IPS-18c (cell line): Measurements from ENCODE around the gene C5orf15.

Experiments used
- H3K4me3 ChIP-seq: 2 replicates; pipeline ENCODE4 v1.7.0; 2013; ENCODE audit warnings: low read depth, mild to moderate bottlenecking, low read length, moderate library complexity; ENCODE audit not compliant: insufficient read depth
- H3K9me3 ChIP-seq: one replicate; pipeline ENCODE4 v1.6.1; 2013; ENCODE audit warnings: mild to moderate bottlenecking, low read length, moderate library complexity; ENCODE audit not compliant: control insufficient read depth, insufficient read depth

C5orf15 gene

DNA sequence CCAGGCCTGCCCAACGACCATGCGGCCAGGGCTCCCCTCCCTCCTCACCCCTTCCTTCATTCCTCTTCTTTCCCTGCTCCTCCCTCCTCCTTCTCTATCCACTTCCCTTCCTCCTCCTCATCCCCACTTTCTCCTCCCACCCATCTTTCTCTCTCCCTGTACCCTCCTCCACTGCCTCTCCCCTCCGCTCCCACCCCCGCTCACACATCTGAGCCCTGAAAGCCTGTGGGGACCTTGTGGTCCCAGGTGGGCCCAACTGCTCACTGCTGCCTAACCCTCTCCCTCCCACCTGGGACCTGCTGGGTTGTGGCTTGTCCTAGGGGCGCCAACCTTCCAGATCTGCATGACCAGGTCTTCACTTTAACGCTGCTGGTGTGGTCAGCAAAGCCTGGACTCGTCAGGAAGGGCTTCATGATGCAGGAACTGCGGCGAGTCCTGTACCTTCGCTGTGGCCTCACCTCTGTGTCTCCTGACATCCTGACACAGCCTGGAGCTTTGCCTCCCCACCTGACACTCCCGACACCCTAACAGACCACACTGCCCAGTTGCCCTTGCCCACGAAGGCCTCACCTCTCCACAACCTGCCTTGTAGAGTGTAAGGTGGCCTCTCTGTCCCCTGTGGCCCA, 34.6 kb downstream of the C5orf15 start:
- peaks cover 3% of the 10 kb centered on the region for H3K9me3 ChIP-seq
- no peak overlapping the region for H3K4me3 ChIP-seq

DNA sequence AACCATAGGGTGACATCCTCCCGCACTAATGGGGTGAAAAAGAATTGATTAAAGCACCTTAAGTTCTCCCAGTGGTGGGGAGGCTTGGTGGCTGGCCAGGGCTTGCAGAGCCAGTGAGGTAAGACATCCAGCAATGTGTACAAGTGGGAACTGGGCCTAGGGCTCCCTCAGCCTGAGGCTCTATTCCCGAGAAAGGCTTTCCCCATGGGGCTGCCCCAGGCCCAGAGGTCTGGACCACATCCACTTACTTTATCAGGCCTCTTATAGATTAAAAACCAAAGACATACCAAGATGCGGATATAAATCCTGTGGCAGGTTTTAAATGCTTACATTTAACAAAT, 35.3 kb downstream of the C5orf15 start:
- H3K4me3 ChIP-seq: no peak overlapping the region
- peaks cover 3% of the 10 kb centered on the region for H3K9me3 ChIP-seq

DNA sequence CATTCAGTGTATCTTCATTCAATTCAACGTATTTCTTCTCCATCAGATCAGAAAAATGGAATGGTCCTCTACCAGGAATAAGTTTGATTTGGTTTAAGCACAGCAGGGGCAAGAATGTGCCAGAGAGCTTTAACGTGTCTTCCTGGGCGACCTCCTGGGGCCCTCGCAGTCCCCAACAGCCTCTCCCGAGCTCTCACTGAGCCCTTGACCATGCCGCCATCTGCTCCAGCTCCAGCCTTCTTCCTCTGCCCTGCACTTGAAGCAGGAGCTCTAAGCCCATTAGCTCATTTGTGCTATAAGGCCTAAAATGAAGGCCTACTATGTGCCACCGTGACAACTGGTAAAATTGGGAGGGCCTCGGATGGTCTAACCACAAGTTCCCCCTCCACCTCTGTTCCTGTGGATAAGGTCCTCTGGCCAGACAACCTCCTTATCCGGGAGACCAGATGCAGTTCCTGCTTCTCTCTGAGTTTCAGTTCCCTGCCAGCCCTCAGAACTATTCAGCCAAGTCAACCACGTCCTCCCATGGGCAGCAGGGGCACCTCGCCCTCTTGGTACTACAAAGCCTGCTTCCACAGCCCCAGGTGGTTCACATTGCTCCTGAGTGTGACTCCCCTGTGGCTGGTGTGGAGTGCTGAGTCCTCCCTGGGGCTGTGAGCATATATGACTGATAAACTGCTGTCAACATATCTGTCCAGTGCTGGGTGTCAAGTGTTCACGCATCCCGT, 35.8 kb downstream of the C5orf15 start:
- no peak overlapping the region for H3K4me3 ChIP-seq
- peaks cover 3% of the 10 kb centered on the region for H3K9me3 ChIP-seq

DNA sequence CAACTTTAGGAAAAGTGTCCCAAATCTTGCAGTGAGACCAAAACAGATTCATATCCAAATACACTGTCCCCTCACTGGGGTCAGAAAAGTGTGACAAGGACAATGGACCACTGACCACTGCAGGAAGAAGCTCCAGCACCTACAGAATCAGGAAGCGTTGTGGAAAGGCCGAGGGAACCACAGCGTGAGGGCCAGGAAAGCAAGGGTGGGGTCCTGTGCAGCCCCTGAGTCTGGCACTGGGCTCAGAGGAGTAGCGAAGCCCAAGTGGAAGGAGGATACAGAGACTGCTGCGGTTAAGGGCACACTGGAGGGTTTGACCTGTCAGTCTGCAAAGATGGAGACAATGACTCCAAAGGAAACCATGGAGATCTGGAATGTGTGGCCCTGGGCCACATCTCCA, 36.9 kb downstream of the C5orf15 start:
- Histone ChIP-seq H3K4me3 (no peak overlapping the region), H3K9me3 (peaks cover 3% of the 10 kb centered on the region)

DNA sequence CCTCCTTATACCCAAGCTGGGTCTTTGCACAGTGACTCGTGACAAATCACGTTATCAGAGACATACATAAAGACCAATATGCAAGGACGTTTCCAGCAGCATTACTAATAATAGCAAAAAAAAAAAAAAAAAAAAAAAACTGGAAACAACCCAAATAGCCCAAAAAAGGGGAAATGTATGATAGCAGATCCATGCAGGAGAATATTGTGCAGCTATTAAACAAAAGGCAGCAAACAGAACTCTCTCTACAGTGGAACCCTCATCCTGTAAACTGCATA, 37.7 kb downstream of the C5orf15 start:
- Histone ChIP-seq H3K9me3 (no peaks in the 10 kb centered on the region), H3K4me3 (no peak overlapping the region)

DNA sequence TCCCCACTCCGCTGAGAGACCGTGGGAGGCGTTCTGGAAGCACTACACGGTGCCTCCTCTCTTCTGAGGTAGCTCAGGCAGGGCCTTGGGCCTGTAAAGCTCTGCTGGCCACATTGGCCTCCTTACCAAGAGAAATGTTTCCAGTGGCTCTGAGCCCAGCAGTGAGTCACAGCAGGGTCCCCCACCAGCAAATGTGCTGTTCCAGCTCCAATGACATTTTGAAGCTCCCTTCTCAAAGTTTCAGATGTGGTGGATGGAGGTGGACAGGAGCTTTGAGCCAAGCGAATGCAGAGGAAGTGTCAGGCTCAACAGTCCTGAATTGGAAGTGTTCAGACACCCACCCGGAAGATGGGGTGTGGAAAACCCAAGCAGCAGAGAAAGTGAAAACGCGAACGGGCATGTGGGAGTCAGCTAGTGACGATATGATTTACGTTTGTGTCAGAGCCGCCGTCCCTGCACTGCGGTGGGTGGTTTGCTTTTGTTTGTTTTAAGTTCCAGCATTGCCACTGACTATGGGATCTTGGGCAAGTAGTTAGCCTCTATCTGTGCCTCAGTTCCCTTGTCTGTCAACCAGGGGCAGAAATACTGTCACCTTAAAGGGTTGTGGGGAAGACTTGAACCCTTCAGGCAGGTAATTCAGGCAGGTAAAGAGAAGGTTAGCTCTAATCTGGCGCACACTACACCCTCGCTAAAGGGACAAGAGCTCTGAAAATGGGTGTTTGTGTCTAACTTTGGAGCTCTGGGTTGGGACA, 38.2 kb downstream of the C5orf15 start:
- Histone ChIP-seq H3K4me3 (no peak overlapping the region), H3K9me3 (no peaks in the 10 kb centered on the region)

DNA sequence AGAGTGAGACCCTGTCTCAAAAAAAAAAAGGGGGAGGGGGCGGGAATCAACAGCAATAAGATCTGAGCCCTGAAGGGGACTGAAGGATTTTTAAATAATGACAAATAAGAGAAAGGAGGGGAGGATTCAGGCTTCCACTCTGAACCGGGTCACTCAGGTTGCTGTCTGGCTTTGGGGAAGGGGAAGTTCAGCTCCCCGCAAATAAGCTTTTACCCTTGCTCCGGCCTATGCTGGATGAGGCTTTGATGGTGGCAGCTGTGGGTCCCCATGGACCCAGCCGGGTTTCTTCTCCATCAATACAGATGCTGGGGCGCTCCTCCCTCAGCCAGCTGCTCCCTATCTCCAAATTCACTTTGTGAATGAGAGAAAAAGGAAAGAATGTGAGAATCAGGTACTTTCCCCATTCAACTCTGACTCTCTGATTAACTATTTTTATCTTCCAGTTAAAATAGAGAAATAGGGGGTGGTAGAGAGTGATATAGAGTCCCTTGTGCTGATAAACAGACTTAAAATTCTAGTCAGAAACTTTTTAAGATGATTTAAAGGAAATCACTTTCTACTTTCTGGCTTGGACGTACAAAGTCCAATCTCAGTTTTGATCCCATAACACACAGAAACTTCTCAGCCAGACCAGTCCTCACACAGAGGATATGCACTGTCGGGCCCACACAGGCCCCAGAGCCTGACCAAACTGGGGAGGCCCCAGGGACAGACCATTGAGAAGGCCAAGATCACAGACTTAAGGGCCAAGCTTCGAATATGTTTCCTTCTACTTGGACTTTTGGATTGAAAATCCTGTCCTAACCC, 39.6 kb downstream of the C5orf15 start:
- H3K4me3 ChIP-seq: no peak overlapping the region
- H3K9me3 ChIP-seq: peaks cover 2% of the 10 kb centered on the region

DNA sequence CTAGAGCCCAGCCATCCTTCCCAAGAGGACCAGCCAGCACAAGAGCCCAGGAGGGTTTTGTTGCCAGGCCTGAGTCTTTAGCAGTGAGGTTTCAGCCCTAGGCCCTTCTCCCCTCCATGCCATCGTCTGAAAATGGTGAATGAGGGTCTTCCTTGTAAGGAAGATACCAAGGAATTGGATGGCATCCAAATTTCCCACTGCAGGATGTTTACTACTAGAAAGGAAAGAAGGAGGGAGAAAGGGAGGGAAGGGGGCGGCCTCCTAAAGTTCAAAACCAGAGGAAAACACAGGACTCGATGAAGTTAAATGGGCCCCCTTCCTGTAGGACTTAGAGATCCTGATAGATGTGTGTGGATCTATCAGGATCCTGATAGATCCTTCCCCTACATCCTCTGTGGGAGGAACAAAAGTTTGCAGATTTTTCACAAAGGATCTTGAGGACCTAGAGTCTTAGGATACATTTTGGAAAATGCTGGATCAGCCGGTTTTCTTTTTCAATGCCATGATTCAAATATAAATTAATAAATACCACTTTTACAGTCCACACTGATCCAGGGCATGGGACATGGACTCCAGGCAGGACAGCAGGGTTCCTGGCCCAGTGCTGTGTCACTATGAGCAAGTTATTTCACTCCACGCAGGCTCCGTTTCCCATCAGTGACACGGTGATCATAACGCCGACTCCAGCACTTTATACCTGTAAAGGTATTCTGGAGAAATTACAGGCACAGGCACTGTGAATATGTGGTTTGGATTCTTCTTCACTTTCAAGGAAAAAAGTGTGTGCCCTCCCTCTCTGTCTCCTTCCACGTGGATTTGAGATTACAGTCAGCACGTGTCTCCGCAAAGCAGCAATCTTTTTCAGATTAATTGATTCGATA, 40.9 kb downstream of the C5orf15 start:
- Histone ChIP-seq H3K9me3 (peaks cover 2% of the 10 kb centered on the region), H3K4me3 (no peak overlapping the region)

DNA sequence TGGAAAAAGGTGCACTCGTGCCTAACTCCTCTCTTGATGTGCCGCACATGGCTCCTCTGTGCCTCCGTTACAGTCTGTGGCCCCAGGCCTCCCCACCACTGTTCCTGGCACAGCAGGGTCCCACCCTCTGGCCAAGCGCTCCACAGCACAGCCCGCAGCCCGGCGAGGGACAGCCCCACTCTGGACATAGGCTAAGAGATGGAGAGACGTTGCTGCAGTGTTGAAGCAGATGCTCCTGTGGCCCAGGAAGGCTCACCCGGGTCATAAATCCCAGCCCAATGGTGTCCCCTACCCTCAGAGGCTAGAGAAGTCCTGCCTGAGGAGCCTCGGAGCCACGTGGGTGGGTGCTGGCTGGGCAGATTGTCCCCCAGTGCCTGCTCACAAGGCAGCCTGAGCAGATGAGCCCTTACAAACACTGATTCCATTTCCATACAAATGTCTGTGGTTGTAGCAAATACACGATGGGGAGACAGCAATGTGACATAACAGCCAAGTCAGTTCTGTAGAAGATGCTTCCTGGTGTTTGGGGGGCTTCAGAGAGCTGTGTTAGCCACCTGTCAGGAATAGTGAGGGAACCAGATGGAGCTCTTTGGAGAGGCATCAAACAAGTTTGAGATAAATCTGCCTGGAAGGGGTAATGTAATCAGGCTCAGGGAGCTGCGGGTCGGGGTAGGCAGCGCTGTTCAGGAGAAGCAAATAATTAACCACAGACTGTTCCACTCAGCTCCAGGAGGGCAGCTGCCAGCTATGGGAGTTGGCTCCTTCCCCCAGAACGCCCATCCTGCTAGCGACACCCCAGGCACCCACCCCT, 41.7 kb downstream of the C5orf15 start:
- Histone ChIP-seq H3K4me3 (no peak overlapping the region), H3K9me3 (peaks cover 2% of the 10 kb centered on the region)

DNA sequence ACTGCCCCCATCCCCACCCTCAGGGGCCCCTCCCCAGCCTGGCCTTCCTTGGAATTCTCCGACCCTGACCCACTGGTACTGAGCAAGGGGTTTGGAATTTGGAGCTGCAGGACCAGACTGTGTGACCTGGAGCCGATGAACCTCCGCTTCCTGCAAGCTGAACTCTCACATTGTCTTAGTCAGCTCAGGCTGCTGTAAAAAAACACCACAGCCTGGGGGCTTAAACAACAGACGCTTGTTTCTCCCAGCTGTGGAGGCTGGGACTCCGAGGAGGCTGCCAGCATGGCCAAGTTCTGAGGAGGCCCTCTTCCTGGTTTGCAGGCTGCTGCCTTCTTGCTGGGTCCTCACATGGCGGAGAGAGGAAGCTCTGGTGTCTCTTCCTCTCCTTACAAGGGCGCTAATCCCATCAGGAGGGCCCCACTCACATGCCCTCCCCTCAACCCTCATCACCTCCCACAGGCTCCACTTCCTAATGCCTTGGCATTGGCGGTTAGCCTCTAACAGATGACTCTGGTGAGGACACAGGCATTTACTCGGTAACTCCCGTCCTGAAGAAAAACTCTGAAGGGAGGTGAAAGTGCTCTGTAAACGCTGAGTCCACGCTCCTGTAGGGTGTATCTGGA, 42.4 kb downstream of the C5orf15 start:
- Histone ChIP-seq H3K9me3 (peaks cover 2% of the 10 kb centered on the region), H3K4me3 (no peak overlapping the region)

DNA sequence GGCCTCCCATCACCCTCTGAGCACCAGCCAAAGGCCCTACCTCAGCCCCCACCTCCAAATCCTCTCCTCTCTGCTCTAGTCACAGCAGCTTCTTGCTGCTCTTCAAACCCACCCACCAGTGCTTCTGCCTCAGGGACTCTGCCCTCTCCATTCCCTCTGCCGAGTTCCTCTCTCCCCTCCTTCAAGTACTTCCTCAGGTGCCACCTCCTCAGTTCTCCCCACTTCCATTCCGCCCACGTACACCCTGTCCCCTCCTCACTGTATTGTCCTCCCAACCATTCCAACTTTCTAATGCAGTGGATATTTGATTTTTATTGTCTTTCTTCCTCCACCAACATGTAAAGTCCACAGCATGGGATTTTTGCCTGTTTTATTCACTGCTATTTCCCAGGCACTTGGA, 43.2 kb downstream of the C5orf15 start:
- Histone ChIP-seq H3K9me3 (peaks cover 2% of the 10 kb centered on the region), H3K4me3 (no peak overlapping the region)

DNA sequence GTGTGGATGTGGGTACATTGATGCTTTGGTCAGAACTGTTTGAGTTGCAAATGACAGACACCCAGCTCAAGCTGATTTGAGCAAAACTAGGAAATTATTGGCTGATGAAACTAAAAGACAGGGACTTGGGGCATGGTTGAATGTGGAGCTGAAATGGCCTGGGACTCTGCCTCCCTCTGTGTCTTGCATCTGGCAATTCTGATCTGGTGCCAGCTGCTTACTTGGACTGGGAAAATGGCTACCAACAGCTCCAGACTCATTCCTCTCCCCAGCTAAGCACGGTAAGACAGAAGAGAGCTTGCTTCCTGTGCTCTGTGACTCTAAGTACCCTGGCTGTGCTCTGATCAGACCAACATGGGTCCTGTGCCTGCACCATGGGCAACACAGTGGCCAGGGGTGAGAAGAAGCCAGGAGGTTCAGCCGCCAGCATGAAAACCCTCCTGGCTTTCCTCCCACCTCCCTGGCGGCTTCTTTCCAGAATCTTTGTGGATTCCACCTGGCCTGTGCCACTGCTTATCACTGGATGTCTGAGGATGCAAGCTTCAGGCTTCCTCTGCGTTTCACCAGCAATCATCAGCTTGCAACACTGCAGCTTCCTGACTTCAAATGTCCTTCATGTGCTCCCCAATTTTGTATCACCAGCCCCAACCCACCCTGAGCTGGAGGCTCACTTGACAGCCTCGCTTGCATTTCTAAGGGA, 44.1 kb downstream of the C5orf15 start:
- Histone ChIP-seq H3K4me3 (no peak overlapping the region), H3K9me3 (peaks cover 2% of the 10 kb centered on the region)

DNA sequence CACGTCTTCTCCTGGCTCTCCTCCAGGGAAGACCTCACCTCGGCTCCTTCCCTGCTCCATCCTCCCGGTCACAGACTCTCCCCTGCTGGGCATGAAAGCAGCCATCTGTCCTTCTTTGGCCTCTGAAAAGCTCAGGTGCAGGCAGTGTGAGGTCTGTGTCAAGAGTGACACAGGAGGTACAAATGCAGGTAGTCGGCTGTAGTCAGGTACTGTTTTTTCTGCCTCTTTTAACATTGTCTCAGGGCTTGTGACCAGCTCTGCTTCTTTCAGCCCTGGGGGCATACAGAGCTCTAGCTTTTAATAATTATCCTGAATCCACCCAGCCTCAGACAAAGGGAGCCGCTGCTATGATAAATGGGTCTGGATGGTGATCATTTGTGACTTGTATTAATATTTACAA, 46.4 kb downstream of the C5orf15 start:
- H3K4me3 ChIP-seq: no peak overlapping the region
- peaks cover 2% of the 10 kb centered on the region for H3K9me3 ChIP-seq

DNA sequence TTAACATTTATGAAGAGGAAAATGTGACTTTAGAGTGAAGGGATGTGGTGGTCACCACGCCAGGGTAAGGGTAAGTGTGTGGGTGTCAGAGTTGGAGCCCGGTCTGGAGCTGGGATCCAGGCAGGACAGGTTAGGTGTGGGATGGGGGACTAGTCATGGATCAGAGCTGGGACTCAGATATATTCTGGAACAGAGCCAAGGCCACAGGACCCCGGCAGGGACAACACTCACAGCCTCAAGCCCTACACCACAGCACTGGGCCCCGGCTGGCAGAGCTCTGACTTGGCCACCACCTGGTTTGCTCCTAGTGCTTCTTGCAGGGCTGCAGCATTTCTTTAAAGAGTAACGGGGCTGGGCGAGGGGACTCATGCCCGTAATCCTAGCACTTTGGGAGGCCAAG, 47.4 kb downstream of the C5orf15 start:
- H3K9me3 ChIP-seq: peaks cover 2% of the 10 kb centered on the region
- no peak overlapping the region for H3K4me3 ChIP-seq
